Aorta (tissue), 5 donors: ENCODE data around the gene TSPAN3. TPM values are rescaled to one million over a fixed set of nuclear protein-coding genes. Genes with fewer than 3 reads are reported as not detected.

ENCODE experiments used
- ATAC-seq: fragments of 200-7000 bp; cut with Tn5 transposase; one replicate; pipeline ENCODE4 v1.9.1; 2022; ENCODE audit warnings: moderate library complexity; ENCODE audit not compliant: low FRiP score
- DNase-seq, 2 donors: peaks; one replicate each; pipeline ENCODE4 v3.0.0-alpha.2; 2020
- H3K27ac ChIP-seq, 2 donors: one replicate each; pipeline ENCODE4 v1.5.1; 2013; ENCODE audit warnings: low read length in 2 of 2, mild to moderate bottlenecking in 2 of 2, moderate library complexity in 2 of 2, control low read depth in 1 of 2, inconsistent platforms in 1 of 2, low read depth in 1 of 2
- H3K27me3 ChIP-seq, 2 donors: one replicate each; pipeline ENCODE4 v1.6.1; 2013; ENCODE audit warnings: control low read depth in 1 of 2, low read length in 1 of 2, mild to moderate bottlenecking in 1 of 2, moderate library complexity in 1 of 2; ENCODE audit not compliant: insufficient read depth in 2 of 2, control insufficient read depth in 1 of 2
- H3K36me3 ChIP-seq, 2 donors: one replicate each; pipeline ENCODE4 v1.6.1; 2013; ENCODE audit warnings: control low read depth in 1 of 2, low read length in 1 of 2, mild to moderate bottlenecking in 1 of 2; ENCODE audit not compliant: insufficient read depth in 2 of 2, control insufficient read depth in 1 of 2
- H3K4me1 ChIP-seq, 2 donors: one replicate each; pipeline ENCODE4 v1.6.1; 2013; ENCODE audit warnings: low read length in 2 of 2, control low read depth in 1 of 2, mild to moderate bottlenecking in 1 of 2, moderate library complexity in 1 of 2; ENCODE audit not compliant: insufficient read depth in 2 of 2, control insufficient read depth in 1 of 2
- H3K4me3 ChIP-seq, 2 donors: one replicate each; pipeline ENCODE4 v1.5.1; 2013; ENCODE audit warnings: low read length in 2 of 2, control low read depth in 1 of 2, mild to moderate bottlenecking in 1 of 2
- H3K9me3 ChIP-seq: one replicate; pipeline ENCODE4 v1.6.1; 2013; ENCODE audit warnings: mild to moderate bottlenecking, low read length; ENCODE audit not compliant: control insufficient read depth
- WGBS, 2 donors: extraction: QIAGEN DNeasy Blood & Tissue Kit; methylation state at CpG; one replicate each; pipeline ENCODE4 v1.1.7; 2013; 5-methylcytosine and 5-hydroxymethylcytosine counted together
- intact Hi-C, 2 donors: fragments of 100-400 bp; cut with DNase I; formaldehyde crosslinking; loops; one replicate each; pipeline versions ENCODE4 v1.14.2 to v1.15.0; 2022
- polyA plus RNA-seq, 2 donors: library from polyadenylated mRNA; stranded (reverse); fragments of 200-250 nt; gene quantifications; one replicate each; pipeline ENCODE4 v1.2.3, GENCODE V29; 2013
- total RNA-seq, 2 donors: library from RNA; stranded (reverse); fragmentation: NEBNext Ultra II Directional; extraction: Animal tissue kit (Norgen Biotek cat#: 25700); gene quantifications; one replicate each; pipeline ENCODE4 v1.2.1, GENCODE V29; 2021
- donor health status: healthy with polysubstance abuse.
- donor health status: Bipolar disorder and iron deficiency.
- donor health status: DM: no; HTN: no; CAD: no.
- donor health status: DM: no; HTN: no; CAD: no.
- donor health status: DM: yes; HTN: yes; CAD: no.

The TSPAN3 gene
- total and polyA plus RNA-seq, 4 donors: 106 to 123 (median 114) TPM

DNA sequence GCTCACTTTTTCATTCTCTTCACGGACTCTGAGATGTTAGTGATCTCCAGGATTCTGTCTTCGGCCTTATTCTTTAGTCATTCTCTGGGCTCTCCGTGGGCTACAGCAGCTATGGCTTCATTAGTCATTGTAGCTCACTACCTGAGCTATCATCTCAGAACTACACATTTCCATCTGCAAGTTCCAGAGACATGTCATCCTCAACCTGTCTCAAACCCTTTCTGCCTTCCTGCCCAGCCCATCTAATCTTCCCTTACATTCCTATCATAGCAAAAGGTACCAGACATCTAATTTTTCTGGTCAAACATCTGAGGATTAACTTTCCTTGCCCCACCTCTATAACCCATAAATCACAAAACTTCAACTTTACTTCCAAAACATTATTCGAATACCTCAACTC, 13.2 kb downstream of the TSPAN3 start:
- Histone ChIP-seq H3K27ac (no peak overlapping the region), H3K4me1 (peaks cover 5% of the 10 kb centered on the region in 2 donors), H3K4me3 (no peak overlapping the region), H3K9me3 (no peaks in the 10 kb centered on the region), H3K27me3 (no peaks in the 10 kb centered on the region), H3K36me3 (no peaks in the 10 kb centered on the region)
- DNase-seq (no peak), ATAC-seq (no peak)
- intact Hi-C loops: no loop called here
- WGBS, 2 donors: 91 to 95% methylated on average over 4 of the region's 4 CpGs

DNA sequence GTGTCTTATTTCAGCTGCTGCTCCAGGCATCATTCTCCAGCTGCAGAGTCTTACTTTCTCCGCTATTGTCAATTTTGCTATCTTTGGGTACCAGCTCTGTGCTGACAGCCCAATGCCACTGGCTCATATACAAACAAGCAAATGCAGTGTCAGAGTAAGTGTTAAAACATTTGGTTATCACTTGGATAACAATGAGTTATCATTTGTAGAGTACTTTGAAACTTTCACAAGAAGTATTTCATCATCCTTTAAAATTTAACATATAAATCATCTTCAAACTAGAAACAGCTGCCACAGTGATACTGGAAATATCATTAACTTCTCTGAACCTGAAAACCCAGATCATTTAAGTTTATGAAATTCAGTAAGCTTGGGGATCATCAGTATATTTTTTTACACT, 13.8 kb downstream of the TSPAN3 start:
- H3K27ac ChIP-seq: no peak overlapping the region
- ATAC-seq: no peak
- no peak overlapping the region for H3K4me3 ChIP-seq
- H3K36me3 ChIP-seq: no peaks in the 10 kb centered on the region
- H3K9me3 ChIP-seq: no peaks in the 10 kb centered on the region
- H3K4me1 ChIP-seq: peaks cover 5% of the 10 kb centered on the region in 2 donors
- DNase-seq: no peak
- intact Hi-C loops: no loop called here
- 99 to 100% methylated on average over 1 of the region's 1 CpG for WGBS, 2 donors
- no peaks in the 10 kb centered on the region for H3K27me3 ChIP-seq

DNA sequence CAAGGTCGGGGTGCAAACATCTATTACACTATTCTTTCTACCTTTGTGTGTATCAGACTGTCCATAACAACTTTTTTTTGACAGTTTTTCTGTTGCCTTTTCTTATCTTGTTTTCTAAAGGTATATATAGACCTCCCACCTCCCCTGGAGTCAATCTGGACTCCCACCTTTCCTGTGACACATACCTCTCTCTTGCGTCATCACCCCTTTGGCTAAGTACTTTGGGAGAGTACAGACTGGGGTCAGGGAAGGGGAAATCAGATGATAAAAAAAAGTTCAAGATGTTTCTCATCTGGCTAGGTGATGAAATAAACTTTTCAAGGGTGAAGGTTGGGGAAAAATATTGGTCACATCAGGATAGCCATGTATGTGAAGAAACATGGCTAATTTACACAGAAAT, 17.2 kb downstream of the TSPAN3 start:
- Histone ChIP-seq H3K36me3 (no peaks in the 10 kb centered on the region), H3K9me3 (no peaks in the 10 kb centered on the region), H3K27me3 (no peaks in the 10 kb centered on the region), H3K4me1 (peaks cover 0 to 3% of the 10 kb centered on the region in 2 donors), H3K27ac (no peak overlapping the region), H3K4me3 (no peak overlapping the region)
- ATAC-seq: no peak
- intact Hi-C loops: no loop called here
- DNase-seq: no peak
- WGBS, 2 donors: 93 to 96% methylated on average over 2 of the region's 2 CpGs

DNA sequence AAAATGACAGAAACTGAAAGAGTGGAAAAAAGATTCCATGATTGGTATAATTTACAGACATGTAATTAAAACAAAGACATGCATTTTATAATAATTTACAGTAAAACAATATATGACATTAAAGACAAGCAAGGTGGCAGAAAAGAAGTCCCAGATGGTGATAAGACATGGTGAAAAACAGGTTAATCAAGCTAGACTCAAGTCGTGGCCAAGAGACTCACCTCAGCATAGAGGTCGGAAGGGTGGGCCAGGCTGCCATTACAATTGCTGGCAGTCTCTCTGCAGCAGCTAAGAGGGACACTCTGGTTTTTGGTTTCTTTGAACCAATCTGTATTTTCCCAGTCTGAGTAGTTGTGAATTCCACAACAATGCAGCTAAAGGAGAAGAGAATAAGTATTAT, 18.4 kb downstream of the TSPAN3 start:
- WGBS, 2 donors: 56 to 63% methylated on average over 2 of the region's 2 CpGs
- H3K36me3 ChIP-seq: no peaks in the 10 kb centered on the region
- no peak for ATAC-seq

DNA sequence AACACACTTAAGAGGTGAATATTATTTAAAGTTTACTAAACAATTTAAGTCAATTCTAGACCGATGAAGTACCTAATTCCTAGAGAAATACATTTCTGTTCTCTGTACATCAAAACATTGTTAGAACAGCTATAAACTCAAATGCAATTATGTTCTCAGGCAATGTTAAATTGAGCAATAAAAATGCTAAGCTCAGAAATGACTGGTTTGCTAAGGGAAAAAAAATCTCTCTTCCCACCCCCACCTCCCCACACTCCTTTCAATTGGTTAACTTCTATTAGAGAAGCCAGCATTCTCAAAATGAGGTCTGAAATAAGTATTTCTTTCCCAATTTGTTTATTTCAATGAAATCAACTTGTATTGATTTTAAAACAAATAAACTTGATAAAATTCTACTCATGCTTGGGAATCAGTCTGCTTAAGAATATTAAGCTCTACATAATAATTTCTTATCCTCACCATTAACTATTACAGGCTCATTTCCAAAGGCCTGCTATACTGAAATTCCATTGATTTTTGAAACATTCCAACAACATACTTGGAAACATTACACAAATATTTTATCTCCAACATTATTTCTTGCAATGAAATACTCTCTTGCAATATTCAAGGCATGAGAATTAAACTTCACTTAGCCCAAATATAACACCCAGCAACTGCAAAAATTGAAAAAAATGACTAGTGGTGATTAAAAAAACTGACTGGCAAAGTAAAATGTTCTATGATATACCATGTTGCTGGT, 22.6 kb downstream of the TSPAN3 start:
- Histone ChIP-seq H3K9me3 (no peaks in the 10 kb centered on the region), H3K4me1 (no peaks in the 10 kb centered on the region), H3K4me3 (no peak overlapping the region), H3K36me3 (peaks cover 0 to 3% of the 10 kb centered on the region in 2 donors), H3K27ac (no peak overlapping the region), H3K27me3 (no peaks in the 10 kb centered on the region)
- no peak for DNase-seq
- 95 to 98% methylated on average over 1 of the region's 1 CpG for WGBS, 2 donors
- no peak for ATAC-seq
- intact Hi-C loops: no loop called here

More for the DNA sequence above, 18.4 kb downstream of the TSPAN3 start:
- Histone ChIP-seq H3K27ac (no peak overlapping the region), H3K4me3 (no peak overlapping the region), H3K9me3 (no peaks in the 10 kb centered on the region), H3K27me3 (no peaks in the 10 kb centered on the region), H3K4me1 (peaks cover 0 to 3% of the 10 kb centered on the region in 2 donors)
- intact Hi-C loops: no loop called here
- DNase-seq: no peak

DNA sequence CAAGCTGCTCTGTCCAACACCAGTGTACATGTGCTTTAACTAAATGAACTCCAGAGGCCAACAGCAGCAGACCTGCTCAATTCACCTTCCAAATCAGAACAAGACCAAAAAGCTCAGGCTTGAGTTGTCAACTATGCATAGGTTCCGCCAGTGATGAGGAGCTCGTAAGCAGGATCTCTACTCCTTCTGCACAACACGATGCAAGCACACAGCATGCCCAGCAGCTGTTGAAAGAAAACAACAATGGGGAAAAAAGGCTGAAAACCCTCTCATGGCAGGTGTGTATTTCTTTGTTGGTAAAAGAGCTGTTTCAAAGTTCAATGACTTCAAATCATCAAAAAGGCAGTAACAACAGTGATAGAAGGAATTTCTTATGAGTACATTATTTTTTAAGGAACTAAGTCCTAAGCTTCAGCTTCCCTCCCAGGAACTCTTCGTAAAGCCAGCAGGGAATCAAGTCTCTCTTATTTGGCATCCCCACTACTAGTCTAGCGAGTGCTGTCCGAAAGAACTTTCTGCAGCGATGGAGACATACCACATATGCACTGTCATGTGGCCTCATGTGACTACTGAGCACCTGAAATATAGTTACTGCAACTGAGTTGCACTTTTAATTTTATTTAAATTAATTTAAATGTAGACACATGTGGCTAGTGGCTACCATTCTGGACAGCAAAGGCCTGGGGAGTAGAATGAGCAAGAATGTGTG, 24.1 kb downstream of the TSPAN3 start:
- ATAC-seq: no peak

DNA sequence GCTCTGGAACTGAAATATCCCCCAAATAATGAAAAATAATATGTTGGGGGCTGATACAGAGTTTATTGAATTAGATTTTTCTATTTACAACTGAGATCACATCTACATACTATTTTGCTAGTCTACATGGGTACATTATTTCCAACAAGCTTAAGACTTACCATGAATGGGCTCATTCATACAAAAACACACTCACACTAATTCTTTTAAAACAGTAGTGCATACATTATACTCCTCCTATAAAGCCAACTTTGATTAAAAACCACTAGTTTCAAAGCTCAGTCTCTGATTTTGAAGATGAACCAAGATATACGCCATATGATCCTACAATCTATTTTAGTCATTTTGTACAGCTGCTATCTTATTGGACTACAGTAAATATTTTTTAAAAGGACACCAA, 24.9 kb downstream of the TSPAN3 start:
- Histone ChIP-seq H3K4me3 (no peak overlapping the region), H3K36me3 (peaks cover 0 to 3% of the 10 kb centered on the region in 2 donors), H3K27ac (no peak overlapping the region), H3K4me1 (no peaks in the 10 kb centered on the region), H3K27me3 (no peaks in the 10 kb centered on the region), H3K9me3 (no peaks in the 10 kb centered on the region)
- intact Hi-C loops: no loop called here
- 94 to 100% methylated on average over 1 of the region's 1 CpG for WGBS, 2 donors
- DNase-seq (no peak), ATAC-seq (no peak)

More for the DNA sequence above, 24.1 kb downstream of the TSPAN3 start:
- DNase-seq: no peak
- H3K27me3 ChIP-seq: no peaks in the 10 kb centered on the region
- no peak overlapping the region for H3K4me3 ChIP-seq
- H3K36me3 ChIP-seq: peaks cover 0 to 3% of the 10 kb centered on the region in 2 donors
- no peaks in the 10 kb centered on the region for H3K4me1 ChIP-seq
- H3K9me3 ChIP-seq: no peaks in the 10 kb centered on the region
- intact Hi-C loops: no loop called here
- H3K27ac ChIP-seq: no peak overlapping the region
- 91 to 94% methylated on average over 7 of the region's 7 CpGs for WGBS, 2 donors

DNA sequence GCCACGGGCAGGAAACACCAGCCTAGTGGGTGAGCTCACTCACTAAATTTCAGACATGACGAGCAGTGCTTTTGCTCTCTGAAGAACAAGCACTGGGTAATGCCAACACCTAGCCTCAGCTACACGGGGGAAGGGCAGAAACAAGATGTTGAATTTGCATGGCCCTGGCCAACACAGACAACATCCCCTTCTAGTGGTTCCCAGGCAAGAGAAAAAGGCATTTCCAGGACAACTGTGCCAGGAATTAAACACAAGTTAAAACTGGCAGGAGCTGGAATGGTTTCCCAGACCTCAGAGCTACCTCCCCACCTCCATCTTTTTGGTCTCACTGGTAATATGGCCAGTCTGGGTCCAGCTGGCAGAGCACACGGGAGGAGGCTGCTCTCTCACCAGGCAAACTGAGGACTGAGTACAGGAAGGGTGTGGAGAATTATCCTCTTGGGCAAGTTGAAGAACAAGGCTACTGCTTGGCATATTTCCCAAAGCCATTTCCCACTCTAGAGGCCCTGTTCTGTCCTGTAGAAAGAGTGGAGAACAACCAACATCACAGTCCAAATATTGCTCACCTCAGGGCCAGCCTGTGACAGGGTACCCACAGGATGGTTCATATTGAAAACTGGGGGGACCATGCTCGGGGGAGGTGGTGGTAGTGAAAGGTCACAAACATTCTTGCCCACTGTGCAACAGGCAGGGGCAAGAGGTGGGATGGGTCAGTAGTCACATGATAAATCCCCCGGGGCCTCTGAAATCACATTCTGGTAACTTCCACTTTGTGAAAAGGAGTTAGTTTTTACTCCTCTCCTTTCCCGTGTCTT, 26.5 kb downstream of the TSPAN3 start:
- Histone ChIP-seq H3K27ac (no peak overlapping the region), H3K36me3 (peaks cover 0 to 3% of the 10 kb centered on the region in 2 donors), H3K4me1 (no peaks in the 10 kb centered on the region), H3K9me3 (no peaks in the 10 kb centered on the region), H3K4me3 (no peak overlapping the region), H3K27me3 (no peaks in the 10 kb centered on the region)
- no peak for ATAC-seq
- intact Hi-C loops: no loop called here
- 43 to 45% methylated on average over 7 of the region's 7 CpGs for WGBS, 2 donors
- DNase-seq: no peak
